HFF-Myc (cell line): ENCODE results near the gene TCF15.
"Not testable (repeated sequence)": the region's sequence is repeated elsewhere in the genome, so short reads cannot be mapped to it uniquely, and the experiment has no call there.

ENCODE experiments used
- DNase-seq: peaks from one replicate; pipeline ENCODE4 v3.0.0-alpha.2; 2011; ENCODE audit warnings: low read depth; ENCODE audit errors: extremely low read depth
- H3K4me3 ChIP-seq: replicated peaks from 2 replicates; pipeline ENCODE4 v1.5.1; 2011; ENCODE audit warnings: low read depth, mild to moderate bottlenecking, control low read depth, low read length
- TF ChIP-seq, protein P1 (sequence below): IDR thresholded peaks from 2 replicates; pipeline ENCODE4 v1.5.1; 2012; ENCODE audit warnings: mild to moderate bottlenecking, low read depth, low read length, control low read depth; ENCODE audit errors: missing control alignments

The TCF15 gene

GRCh38 chr20:584161-584970 is 25.7 kb downstream of the TCF15 start:
- no peak for DNase-seq
- H3K4me3 ChIP-seq = no peak overlapping the region
- TF ChIP-seq, protein P1, sequence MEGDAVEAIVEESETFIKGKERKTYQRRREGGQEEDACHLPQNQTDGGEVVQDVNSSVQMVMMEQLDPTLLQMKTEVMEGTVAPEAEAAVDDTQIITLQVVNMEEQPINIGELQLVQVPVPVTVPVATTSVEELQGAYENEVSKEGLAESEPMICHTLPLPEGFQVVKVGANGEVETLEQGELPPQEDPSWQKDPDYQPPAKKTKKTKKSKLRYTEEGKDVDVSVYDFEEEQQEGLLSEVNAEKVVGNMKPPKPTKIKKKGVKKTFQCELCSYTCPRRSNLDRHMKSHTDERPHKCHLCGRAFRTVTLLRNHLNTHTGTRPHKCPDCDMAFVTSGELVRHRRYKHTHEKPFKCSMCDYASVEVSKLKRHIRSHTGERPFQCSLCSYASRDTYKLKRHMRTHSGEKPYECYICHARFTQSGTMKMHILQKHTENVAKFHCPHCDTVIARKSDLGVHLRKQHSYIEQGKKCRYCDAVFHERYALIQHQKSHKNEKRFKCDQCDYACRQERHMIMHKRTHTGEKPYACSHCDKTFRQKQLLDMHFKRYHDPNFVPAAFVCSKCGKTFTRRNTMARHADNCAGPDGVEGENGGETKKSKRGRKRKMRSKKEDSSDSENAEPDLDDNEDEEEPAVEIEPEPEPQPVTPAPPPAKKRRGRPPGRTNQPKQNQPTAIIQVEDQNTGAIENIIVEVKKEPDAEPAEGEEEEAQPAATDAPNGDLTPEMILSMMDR = no peak

DNA sequence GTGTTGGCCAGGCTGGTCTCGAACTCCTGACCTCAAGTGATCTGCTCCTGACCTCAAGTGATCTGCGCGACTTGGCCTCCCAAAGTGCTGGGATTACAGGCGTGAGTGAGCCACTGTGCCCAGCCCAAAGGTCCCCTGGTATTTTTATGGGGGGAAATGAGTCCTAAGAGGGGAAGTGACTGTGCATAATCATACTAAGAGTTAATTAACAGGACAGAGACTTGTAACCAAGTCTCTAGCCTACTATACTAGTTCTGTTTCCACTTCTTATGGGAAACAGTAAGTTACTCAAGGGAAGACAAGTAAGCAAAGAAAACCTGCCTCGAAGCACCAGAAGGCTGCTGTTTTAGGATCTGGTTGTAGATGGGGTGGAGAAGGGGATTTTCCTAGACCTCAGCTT is 27.9 kb downstream of the TCF15 start:
- TF ChIP-seq, protein P1 = no peak
- no peak overlapping the region for H3K4me3 ChIP-seq
- DNase-seq = no peak

DNA sequence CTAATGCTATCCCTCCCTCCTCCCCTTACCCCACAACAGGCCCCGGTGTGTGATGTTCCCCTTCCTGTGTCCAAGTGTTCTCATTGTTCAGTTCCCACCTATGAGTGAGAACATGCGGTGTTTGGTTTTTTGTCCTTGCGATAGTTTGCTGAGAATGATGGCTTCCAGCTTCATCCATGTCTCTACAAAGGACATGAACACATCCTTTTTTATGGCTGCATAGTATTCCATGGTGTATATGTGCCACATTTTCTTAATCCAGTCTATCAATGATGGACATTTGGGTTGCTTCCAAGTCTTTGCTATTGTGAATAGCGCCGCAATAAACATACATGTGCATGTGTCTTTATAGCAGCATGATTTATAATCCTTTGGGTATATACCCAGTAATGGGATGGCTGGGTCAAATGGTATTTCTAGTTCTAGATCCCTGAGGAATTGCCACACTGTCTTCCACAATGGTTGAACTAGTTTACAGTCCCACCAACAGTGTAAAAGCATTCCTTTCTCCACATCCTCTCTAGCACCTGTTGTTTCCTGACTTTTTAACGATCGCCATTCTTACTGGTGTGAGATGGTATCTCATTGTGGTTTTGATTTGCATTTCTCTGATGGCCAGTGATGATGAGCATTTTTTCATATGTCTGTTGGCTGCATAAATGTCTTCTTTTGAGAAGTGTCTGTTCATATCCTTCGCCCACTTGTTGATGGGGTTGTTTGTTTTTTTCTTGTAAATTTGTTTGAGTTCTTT is 31.0 kb downstream of the TCF15 start:
- DNase-seq, H3K4me3 ChIP-seq: not testable (repeated sequence)

DNA sequence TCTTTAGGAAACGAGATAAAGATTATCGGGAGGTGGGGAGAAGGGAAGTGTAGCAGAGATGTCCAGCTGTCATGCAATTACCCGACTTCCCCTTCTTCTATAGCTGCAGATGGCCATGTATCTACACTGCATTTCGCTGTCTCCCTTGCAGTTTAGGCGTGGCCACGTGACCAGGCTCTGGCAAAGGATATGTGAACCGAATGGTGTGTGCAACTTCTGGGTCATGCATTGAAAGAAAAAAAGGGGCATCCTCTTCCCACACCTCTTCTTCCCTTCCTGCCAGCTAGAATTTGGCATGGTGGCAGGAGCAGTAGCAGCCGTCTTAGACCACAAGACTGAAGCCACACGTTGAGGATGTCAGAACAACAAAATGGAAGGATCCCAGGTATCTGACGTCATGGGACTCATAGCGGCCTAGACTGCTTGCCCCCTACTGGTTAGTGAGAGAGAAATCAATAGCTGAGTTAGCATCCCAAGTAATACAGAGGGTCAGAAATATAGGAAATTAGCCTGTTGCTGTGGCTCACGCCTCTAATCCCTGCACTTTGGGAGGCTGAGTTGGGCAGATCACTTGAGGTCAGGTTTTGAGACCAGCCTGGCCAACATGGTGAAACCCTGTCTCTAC is 32.8 kb downstream of the TCF15 start:
- H3K4me3 ChIP-seq = no peak overlapping the region
- TF ChIP-seq, protein P1 = peak; percentile 54
- peak; percentile 31 for DNase-seq

DNA sequence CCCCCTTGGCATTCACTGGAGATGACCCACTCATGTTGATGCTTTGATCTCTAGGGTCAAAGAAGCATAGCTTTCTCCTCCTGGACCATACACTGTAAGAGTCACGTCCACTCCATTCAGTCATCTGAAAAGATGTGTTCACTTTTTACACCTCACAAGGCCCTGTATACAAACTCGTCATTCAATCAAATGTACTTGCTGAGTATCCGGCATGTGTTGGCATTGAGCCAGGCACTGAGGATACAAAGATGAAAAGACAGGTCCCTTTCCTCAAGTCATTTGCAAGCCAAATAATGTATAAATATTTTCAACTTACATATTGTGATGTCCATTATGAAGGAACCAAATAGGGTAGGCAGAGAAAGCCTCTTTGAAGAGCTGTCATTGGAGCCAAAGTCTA is 34.0 kb downstream of the TCF15 start:
- DNase-seq = no peak
- H3K4me3 ChIP-seq = no peak overlapping the region
- TF ChIP-seq, protein P1 = no peak

GRCh38 chr20:575230-575629 is 34.9 kb downstream of the TCF15 start:
- TF ChIP-seq, protein P1 = no peak
- no peak for DNase-seq
- H3K4me3 ChIP-seq = no peak overlapping the region
